ENCODE data around the gene HERC2.
"Not testable (repeated sequence)": the region's sequence is repeated elsewhere in the genome, so short reads cannot be mapped to it uniquely, and the experiment has no call there.

DNA sequence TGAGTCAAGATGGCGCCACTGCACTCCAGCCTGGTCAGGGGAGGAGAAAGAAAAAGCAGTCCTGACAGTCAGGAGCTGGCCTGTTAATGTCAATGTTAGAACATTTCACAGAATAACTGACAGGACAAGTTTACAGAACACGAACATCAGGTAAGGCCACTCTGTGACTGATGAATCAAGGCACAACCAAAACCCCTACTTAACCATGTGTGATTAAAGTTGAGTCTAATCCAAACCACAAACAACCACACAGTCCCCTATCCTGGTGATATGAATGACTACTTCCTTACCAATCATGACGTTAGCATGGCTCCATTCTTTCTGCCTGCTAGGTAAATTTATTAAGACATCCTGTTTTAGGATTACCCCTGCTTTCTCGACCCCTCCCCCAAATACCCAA lies 124.3 kb downstream of the HERC2 start:
- TF ChIP-seq SMC3 (IDR thresholded peaks at IDR 0.05; ENCODE audit: low read depth, low read length); RCOR1 (IDR thresholded peaks at IDR 0.05; ENCODE audit: insufficient replicate concordance, low read length); MAFK (IDR thresholded peaks at IDR 0.05; ENCODE audit: low read depth, low read length); NFE2L2 (IDR thresholded peaks at IDR 0.05; ENCODE audit: low read depth, low read length); FOS (IDR thresholded peaks at IDR 0.05; ENCODE audit: low read depth, low read length); CEBPB (IDR thresholded peaks at IDR 0.05; ENCODE audit: low read depth, low read length); RFX5 (IDR thresholded peaks at IDR 0.05; ENCODE audit: low read depth, low read length); POLR2A (IDR thresholded peaks at IDR 0.05; ENCODE audit: low read depth, low read length); BHLHE40 (IDR thresholded peaks at IDR 0.05; ENCODE audit: low read depth, low read length); MXI1 (IDR thresholded peaks at IDR 0.05; ENCODE audit: borderline replicate concordance, low read depth, low read length): not testable (repeated sequence)
- TF ChIP-seq, protein P1, sequence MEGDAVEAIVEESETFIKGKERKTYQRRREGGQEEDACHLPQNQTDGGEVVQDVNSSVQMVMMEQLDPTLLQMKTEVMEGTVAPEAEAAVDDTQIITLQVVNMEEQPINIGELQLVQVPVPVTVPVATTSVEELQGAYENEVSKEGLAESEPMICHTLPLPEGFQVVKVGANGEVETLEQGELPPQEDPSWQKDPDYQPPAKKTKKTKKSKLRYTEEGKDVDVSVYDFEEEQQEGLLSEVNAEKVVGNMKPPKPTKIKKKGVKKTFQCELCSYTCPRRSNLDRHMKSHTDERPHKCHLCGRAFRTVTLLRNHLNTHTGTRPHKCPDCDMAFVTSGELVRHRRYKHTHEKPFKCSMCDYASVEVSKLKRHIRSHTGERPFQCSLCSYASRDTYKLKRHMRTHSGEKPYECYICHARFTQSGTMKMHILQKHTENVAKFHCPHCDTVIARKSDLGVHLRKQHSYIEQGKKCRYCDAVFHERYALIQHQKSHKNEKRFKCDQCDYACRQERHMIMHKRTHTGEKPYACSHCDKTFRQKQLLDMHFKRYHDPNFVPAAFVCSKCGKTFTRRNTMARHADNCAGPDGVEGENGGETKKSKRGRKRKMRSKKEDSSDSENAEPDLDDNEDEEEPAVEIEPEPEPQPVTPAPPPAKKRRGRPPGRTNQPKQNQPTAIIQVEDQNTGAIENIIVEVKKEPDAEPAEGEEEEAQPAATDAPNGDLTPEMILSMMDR (conservative IDR thresholded peaks at IDR 0.05; ENCODE audit: low read depth, low read length) = not testable (repeated sequence)
- TF ChIP-seq, protein P2, sequence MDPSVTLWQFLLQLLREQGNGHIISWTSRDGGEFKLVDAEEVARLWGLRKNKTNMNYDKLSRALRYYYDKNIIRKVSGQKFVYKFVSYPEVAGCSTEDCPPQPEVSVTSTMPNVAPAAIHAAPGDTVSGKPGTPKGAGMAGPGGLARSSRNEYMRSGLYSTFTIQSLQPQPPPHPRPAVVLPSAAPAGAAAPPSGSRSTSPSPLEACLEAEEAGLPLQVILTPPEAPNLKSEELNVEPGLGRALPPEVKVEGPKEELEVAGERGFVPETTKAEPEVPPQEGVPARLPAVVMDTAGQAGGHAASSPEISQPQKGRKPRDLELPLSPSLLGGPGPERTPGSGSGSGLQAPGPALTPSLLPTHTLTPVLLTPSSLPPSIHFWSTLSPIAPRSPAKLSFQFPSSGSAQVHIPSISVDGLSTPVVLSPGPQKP (IDR thresholded peaks at IDR 0.05; ENCODE audit: borderline replicate concordance, low read depth, low read length) = not testable (repeated sequence)
- TF ChIP-seq, protein P3, sequence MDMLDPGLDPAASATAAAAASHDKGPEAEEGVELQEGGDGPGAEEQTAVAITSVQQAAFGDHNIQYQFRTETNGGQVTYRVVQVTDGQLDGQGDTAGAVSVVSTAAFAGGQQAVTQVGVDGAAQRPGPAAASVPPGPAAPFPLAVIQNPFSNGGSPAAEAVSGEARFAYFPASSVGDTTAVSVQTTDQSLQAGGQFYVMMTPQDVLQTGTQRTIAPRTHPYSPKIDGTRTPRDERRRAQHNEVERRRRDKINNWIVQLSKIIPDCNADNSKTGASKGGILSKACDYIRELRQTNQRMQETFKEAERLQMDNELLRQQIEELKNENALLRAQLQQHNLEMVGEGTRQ (IDR thresholded peaks at IDR 0.05; ENCODE audit: low read depth, low read length) = not testable (repeated sequence)
